GM19035 (cell line): ENCODE results near the gene RCBTB2.

Experiments
- ATAC-seq: cut with Tn5 transposase; IDR thresholded peaks from one replicate; pipeline ENCODE4 v1.9.1; 2021; ENCODE audit not compliant: unreplicated experiment

Gene RCBTB2

DNA sequence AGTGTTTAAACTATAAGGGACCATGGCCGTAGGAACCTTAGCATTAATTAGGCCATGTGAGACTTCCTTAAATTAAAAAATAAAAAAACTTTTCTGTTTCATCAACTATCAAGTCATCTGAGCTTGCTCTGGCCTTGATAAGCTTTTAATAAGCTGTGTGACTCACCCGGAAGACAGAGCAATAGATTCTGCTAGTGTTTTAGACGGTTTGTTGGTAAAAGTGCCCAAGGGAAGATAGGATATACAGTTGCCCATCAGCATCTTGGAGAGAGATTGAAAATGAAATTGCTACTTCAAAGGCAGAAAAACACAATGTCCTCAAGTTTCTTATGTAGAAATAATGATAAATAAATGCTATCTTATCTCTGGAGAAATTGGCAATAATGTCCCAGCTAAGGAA, 31.2 kb upstream of the RCBTB2 start:
- no peak for ATAC-seq

DNA sequence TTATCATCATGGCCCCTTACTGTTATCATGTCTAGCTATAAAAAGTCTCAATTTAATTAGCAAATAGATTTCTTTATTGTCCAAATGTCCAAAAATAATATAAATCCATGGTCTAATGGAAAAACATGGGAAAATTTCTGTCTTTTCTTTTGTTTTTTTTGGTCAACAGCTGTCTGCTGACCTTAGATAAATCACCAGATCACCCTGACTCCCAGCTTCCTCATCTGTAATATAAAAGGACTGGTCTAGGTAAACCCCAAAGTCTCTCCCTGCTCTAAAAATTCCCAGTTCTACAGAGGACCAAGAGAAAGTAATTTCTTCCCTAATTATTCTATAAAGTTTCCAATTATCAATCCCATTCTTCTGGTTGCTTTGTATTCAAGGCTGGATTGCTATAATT, 30.7 kb upstream of the RCBTB2 start:
- ATAC-seq, result no peak

DNA sequence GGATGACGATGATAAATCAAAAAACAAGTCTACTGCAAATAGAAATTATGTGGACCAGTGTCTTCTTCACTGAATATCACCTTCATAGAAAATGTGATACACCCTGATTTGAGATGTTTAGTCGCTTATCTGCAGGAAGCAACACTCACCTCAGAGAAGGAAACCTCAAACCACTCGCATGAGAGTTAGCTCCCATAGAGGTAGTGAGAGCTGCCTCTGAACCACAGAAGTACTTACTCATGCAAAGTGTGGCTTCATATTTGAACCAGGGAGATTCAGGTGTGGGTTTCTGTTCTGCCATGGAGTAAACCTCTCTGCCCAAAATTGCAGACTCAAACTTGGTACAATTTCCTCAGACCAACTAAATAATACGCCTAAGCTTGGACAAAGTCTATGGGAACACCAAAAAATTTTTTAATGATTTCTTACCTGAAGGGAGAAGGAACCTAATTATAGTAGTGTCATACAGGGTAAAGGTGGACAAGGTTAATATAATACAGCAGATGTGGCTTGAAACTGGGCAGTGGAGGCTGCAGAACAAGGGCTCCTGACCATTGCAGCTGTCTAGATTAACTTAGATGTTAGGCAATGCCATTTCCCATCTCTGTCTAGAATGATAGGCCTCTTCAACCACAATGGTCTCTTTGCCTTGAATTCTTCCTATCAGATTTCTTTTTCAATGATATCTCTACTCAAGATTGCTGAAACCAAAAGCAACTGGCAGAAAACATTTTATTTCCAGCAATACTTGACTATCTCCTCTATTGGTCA, 29.6 kb upstream of the RCBTB2 start:
- ATAC-seq, result peak; percentile 99

DNA sequence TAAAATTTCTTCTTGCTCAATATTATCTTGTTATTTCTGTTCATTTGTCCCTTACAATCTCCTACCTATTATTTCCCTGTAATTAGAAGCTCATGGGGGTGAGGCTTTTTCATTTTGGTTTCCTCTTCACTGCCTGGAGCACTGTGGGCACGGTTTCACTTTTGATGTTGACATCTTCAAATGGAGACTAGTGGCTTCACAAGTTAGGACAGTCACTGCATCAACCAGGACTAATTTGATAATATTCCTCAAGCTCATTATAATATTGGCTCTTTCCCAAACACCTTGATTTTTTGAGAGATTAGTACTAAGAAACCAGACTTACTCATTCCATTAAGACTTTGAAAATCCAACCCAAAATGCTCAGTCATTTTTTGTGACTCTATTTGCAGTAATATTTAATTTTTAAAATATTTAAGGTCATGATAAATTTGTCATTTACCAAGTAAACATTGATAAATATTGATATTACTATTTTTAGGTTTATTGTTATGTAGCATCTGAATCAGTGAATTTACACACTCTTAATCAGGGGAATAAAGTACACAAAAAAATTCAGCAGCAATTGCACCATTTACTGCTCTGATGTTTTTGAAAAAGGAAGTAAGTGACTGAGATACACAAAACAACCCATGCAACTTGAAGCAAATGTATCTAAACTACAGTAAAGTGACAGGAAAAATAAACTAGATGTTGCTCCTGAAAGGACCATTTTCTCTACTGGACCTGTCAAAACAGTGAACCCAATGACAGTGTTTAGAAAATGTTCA, 28.8 kb upstream of the RCBTB2 start:
- no peak for ATAC-seq

DNA sequence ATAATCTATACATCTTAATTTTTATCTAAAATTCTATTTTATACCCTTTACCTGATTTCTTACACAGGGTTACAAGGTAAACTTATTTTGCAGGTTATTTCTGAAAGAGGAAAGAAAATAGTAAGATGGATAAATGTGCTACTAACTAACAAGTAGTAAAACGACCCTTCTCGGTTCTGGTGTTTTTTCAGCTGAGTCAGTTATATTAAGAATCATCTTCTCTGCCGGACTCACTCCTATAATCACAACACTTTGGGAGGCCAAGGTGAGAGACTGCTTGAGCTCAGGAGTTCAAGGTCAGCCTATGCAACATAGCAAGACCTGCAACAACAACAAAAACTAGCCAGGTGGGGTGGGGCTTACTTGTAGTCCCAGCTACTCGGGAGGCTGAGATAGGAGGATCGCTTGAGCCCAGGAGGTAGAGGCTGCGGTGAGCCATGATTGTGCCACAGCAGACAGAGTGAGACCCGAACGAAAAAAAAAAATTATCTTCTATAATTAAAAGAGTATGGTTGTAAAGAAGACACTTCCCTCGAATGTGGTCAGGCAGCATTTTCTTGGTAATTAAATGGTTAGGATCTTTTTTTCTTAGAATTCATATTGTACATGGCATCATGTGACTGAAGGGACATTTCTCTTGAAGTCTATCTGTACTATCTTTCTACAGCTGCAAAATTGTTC, 27.9 kb upstream of the RCBTB2 start:
- ATAC-seq, result no peak

DNA sequence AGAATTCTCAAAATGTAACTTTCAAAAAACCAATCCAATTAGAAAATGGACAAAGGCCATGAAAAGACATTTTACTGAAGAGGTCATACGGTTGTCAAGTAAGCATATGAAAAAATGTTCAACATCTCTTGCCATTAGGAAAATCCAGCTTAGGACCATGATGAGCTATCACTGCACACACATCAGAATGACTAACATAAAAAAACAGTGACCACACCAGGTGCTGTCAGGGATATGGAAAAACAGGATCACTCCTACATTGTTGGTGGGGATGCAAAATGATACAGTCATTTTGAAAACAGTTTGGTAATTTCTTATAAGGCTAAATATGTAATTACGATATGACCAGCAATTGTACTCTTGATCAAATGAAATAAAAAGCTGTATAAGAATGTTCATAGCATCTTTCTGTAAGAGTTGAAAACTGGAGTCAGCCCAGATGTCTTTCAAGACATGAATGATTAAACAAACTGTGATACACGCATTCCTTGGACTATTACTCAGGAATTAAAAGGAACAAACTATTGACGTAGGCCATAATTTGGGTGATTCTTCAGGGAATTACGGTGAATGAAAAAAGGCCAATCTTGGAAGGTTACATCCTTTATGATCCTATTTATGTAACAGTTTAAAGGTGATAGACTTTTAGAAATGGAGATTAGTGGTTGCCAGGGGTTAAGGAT, 26.9 kb upstream of the RCBTB2 start:
- no peak for ATAC-seq

DNA sequence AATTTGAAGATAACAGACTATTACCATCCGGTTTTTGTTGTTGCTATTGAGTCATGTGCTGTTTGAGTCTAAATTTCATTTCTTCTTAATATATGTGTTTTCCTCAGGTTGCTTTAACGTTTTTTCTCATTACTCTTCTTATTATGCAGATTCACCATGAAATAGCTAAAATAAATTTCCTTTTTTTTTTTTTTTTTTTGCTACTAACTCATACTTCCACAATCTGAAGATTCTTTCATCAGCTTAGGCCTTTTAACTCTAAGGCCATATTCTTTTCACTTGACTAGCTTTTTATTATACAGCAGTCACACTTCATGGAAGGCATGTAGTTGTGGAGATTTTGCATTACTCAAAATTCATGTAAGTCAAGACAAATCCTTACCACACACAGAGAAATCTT, 23.9 kb upstream of the RCBTB2 start:
- no peak for ATAC-seq

DNA sequence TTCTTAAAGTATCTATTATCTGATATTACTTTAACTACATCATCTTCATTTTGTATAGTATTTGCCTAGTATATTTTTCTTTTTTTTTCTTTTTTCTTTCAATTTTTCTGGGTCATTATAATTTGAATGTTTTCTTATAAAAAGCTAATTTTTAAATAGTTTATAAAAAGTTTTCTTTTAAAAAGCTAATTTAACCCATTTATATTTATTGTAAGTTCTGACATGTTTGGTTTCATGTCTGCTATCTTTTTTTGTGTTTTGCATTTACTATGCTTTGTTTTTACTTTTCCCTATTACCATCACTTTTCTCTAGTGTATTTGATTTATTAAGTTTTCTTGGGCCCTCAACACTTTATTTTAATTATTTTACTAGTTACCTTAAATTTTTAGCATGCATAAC, 22.6 kb upstream of the RCBTB2 start:
- no peak for ATAC-seq

DNA sequence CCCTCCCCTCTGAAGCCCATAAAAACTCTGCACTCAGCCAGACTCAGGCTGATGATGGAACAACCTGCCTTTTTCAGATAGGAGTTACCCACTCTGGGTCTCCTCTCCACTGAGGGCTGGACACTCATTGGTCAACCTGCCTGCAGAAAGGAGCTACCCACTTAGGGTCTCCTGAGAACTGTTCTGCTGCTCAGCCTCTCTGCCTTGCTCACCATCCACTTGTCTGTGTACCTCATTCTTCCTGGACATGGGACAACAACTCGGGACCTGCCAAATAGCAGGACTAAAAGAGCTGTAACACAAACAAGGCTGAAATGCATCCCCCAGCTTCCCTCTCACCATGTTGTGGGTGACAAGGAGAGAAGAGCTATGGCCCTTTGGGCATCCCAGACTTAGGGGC, 18.4 kb upstream of the RCBTB2 start:
- no peak for ATAC-seq

DNA sequence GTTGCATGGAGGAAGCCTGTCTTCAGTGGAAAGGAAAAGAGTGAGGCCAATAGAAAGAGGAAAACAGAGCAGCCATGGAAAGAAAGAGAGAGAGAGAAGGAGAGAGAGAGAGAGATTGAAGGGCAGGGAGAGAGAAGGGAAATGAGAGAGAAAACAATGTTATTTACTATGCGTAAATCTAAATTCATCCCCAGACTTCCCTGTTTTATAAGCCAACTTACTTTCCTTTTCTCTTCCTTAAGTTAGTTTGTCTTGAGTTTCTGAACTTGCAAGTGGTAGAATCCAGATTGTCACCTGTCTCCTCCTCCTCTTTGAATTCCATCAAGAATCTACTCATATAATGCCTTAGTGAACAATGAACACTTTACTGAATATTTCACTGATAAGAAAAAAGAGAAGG, 16.8 kb upstream of the RCBTB2 start:
- ATAC-seq, result no peak

DNA sequence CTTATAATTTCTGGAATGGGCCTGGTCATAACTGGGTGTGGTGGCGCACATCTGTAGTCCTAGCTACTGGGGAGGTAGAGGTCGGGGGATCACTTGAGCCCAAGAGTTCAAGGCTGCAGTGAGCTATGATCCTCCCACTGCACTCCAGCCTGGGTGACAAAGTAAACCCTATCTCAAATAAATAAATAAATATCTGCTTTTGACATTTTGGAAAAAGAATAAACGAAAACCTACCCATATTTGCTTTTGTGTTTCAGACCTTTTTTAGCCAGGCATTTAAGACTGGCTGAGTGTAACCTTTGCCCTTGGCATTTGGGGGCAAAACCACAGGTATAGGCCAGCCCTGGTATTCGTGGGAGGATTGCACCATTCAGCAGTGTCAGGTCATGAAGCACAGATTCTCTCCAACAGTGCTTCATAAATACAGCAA, 14.8 kb upstream of the RCBTB2 start:
- ATAC-seq, result no peak

DNA sequence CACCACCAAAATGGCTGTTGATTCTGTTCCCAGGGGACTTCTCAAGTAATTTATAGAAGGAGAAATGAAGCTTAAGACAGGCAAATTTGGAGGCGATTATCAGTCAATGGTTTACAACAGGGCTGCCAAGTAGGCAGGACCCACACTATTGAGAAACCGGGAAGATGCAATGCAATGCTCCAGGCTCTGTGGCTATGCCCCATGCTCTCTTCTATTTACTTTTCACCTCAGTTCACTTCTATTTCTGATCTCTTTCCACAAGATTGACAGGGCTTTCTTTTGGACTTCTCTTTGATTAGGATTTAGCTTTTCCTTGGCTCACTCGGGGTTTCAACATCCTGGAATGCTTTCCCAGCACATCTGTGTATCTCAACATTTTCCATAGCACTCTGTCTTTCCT, 12.7 kb upstream of the RCBTB2 start:
- no peak for ATAC-seq

DNA sequence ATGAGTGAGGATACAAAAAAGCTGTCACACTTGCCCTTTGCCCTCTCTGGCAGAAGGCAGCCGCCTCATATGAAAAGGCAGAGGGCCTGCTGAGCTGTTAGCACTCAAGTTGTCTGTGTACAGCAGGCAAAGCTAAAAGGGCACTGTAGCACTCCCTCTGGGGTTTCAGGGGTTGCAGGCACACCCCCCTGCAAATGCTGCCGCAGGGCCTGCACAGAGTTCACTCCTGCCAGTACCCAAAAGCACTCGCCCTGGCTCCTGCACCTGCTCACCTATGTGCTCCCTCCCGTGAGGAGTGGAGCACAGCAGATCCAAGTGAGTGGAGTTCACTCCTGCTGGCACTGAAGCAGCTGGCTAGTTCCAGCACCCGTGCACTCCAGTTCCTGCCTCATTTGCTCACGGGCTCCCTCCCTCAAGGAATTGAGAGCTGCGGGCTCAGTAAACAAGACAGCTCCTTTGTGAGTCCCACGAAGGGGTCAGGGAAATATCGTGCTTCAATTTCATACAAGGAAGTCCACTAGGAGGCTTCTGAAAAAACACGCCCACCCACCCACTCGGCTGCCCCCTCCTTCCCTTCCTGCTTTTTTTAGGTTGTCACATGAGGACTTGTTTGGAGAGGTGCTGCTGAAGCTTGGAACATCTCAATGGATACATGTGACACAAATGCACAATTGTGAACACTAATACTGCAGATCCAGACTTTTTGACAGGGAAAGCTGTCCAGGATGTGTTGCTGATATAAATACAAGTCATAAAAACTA, 9.9 kb upstream of the RCBTB2 start:
- no peak for ATAC-seq

DNA sequence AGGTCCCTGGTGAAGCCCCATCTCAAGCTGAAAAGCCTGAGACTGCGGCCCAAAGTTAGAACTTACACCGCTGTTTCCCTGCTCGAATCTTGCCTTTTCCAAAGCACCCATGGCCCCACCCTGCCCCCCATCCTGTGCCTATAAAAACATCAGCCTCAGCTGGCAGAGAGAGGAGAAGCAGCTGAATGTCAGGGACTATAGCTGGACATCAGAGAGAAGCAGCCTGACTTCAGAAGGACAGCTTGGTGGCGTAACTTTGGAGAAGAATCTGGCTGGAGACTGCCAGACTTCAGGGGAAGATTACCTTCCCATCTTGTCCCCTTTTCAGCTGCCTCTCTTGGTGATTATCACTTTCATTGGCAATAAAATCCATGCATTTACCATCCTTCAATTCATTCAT, 9.3 kb upstream of the RCBTB2 start:
- no peak for ATAC-seq

DNA sequence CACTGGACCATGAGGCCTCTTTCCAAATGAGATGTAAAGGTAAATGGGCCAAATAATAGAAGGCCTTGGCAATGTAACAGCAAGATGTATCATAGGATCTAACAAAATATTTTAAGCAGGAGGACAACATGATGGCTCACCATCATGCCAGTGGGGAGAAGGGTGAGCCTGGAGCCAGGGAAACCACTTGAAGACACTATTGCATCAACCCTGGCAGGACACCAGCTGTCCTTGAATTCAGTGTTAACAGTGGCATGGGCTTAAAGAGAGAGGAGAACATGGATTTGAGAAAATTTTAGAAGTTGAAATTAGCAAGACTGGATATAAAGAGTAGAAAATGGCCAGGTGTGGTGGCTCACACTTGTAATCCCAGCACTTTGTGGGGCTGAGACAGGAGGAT, 6.7 kb upstream of the RCBTB2 start:
- no peak for ATAC-seq

DNA sequence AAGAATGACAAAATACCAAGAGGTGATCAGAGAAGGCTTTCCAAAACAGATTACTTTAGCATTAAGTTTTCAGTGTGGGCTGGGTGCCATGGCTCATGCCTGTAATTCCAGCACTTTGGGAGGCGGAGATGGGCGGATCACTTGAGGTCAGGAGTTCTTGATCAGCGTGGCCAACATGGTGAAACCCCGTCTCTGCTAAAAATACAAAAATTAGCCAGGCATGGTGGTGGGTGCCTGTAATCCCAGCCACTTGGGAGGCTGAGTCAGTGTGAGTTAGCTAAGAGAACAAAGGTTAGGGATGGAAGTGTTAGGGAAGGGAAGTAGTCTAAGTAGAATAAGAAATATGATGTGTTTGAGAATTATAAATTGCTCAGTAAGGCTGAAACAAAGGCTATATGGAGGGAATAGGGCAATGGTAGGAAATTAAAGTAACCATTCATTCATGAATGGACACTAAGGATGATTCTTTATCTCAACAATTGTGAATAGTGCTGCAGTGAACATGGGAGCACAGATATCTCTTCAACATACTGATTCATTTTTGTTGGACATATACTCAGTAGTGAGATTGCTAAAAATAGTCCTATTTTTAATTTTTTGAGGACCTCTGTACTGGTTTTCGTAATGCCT, 3.9 kb upstream of the RCBTB2 start:
- ATAC-seq, result no peak

DNA sequence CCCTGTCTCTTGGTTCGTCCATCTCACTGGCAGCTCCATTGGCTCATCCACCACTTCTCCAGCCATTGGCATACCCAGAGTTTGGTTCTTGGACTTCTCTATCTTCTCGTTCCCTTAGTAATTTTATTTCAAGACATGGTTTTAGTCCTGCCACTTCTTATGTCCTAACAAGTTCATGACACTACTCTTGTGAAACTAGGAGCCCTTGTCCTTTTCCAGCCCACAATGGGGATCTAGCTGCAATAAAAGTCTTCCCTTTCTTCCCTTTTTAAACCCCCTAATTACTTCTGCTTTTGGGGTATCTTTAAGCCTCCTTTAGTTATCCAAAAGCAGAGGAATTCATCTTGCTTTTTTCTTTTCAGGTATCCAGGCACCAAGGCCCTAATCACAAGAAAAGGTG, 2.9 kb upstream of the RCBTB2 start:
- no peak for ATAC-seq

DNA sequence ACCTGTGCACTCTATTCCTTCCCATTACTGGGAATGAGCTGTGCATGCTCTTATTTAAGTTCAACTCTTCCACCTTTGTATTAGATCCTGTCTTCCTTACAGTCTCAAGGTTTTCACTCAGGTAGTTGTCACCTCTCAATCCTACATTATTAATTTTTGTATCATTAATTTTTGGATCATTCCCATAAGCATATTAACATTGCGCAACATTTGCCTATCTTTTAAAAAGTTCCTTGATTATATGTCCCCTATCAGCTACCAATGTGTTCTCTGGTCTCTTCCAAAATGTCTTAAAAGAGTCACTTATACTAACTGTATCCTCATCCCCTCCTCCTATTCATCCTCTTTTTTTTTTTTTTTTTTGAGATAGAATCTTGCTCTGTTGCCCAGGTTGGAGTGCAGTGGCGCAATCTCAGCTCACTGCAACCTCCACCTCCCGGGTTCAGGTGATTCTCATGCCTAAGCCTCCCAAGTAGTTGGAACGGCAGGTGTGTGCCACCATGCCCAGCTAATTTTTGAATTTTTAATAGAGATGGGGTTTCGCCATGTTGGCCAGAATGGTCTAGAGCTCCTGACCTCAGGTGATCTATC, 2.1 kb upstream of the RCBTB2 start:
- ATAC-seq, result no peak

DNA sequence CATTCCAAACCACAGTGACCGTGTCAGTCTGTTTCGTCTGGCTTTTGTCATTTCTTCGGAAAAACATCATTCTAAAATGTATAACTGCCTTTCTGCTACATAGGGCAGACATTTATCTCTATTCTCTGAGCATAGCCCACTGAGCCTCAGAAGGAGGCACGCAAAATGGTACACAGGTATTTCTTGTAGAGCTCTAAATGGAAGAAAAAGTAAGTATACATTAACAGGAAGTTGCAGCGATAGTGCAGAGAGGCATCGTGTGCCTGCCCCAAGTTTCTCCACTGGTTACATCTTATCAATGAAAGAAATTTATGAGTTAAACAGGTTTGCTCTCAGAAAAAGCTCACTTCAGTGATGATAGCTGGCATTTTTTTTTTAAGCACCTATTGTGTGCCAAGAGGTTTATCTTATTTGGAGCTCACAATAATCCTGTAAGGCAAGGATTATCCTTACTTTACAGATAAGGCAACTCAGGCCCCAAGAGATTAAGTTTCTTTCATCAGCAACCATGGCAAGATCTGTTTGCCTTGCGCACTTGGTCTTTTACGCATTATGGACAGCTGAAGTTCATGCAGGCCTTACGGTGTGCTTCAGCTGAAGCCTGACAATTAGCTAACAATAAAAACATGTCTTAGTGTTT, 1.2 kb upstream of the RCBTB2 start:
- ATAC-seq, result no peak

DNA sequence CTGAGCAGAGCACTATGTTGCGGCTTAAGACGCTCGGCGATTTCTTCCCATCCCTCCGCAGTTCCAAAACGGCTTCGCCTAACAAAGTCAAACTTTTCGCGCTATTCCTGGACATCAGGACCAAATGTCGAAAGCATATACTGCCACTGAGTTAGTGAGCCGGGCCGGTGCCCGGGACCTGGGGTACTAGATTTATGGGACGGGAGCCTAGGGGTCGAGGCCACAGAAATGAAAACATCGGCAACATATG, 699 bp downstream of the RCBTB2 start:
- ATAC-seq, result peak; percentile 17
